GM18517 (cell line): Measurements from ENCODE around the gene GOLM1.
"Not testable (repeated sequence)": the region's sequence is repeated elsewhere in the genome, so short reads cannot be mapped to it uniquely, and the experiment has no call there.

Experiments used
- ATAC-seq: cut with Tn5 transposase; IDR thresholded peaks from one replicate; pipeline ENCODE4 v1.9.1; 2021; ENCODE audit warnings: mild to moderate bottlenecking, moderate library complexity; ENCODE audit not compliant: unreplicated experiment

Gene GOLM1

DNA sequence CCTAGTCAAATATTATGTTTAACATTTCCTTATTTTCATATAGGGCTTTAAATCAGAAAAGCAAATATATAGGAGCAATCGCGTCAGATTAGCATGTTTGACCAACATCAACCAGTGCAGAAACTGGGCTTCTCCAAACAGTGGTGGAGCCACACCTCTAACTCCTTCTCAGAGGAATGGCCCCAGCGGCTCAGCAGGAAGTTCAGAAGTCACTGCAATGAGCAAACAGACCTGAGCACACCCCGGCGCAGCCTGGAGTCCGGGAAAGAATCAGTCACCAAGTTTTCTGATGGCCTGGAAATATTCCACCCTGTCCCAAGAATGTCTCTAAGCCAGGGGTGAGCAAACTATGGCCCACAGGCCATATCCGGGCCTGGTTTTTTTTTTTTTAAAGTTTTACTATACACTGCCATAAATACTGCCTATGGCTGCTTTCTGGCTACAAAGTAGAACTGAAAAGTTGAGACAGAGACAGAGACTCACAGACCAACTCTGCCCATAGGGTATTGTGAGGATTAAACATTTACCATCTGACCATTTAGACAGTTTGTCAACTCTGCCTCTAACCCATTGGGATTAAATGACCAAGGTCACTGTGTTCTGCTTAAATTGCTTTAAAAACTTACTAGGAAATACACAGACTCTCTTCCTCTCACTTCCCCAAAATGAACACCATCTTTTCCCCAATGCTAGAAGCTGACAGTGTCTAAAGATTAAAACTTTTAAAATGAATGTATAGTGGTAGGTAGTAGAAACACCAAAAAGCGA, 5.4 kb downstream of the GOLM1 start:
- no peak for ATAC-seq

DNA sequence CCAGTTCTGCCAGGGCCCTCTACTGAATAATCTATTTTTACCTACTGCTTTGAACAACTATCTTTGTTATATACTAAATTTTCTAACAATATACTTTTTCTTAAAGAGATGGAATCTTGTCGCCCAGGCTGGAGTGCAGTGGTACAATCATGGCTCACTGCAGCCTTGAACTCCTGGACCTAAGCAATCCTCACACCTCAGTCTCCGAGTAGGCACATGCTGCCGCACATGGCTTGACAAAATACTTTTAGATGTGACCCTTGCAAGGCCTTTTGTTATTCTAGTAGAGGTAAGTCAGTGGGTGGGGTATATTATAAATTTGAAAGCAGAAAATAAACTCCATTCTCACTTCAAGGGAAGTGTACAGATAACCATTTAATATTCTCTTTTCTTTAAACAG, 7.9 kb downstream of the GOLM1 start:
- no peak for ATAC-seq

DNA sequence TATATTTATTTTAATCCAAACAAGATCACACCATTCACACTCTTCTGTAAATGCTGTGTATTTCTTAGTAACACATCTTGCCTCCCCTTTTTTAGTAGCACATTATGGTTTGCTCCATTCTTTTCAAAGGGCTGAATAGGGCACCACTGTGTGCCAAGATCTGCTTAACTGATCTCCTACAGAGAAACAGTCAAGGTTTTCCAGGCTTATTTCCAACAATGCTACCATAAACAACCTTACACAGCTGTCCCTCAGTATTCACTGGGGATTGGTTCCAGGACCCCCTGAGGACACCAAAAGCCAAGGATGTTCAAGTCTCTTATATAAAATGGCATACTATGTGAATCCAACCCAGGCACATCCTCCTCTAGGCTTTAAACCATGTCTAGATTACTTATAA, 16.5 kb downstream of the GOLM1 start:
- ATAC-seq = no peak

DNA sequence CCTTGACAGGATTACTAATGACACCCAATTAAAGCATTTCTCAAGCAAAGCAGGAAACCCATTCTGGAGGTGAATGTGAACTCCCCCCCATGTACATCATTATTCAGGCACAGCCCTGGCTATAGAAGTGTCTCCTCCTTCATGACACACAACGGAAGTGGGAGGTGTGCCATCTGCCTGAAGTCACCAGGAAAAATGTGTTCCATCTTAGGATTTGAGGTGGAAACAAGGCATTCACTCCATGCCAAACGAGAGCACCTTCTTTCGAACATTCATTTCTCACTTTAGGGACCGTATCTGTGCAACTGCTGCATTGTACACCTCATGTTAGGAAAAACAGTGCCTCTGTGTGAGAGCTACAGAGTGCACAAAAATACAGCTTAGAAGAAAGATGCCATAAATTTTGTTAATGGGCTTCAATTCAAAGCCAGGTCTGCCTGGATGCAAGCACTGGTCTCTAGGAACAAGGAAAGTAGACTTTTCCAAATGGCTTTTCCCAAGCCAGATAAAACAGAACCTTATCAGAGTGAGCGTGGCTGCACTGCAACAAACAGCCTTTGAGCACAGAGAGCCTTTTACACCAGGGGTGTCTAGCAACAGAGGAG, 19.4 kb downstream of the GOLM1 start:
- ATAC-seq = no peak

DNA sequence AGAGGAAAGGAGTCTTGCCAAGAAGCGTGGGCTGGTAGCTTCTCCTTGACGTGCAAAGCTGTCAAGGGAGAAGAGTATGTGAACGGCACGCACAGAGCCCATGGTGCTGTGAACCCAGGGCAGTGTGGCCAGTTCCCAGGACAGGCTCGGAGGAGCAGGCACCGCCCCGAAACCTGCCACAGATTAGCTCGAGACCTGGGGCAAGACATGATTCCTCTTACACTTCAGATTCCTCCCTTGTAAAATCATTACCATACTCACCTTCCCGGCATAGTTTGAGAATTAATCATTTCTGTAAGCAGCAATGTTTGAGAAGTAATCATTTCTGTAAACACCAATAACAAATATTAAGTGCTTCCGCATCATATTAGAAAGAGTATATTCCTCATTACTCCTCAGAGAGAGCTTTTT, 19.9 kb downstream of the GOLM1 start:
- no peak for ATAC-seq

DNA sequence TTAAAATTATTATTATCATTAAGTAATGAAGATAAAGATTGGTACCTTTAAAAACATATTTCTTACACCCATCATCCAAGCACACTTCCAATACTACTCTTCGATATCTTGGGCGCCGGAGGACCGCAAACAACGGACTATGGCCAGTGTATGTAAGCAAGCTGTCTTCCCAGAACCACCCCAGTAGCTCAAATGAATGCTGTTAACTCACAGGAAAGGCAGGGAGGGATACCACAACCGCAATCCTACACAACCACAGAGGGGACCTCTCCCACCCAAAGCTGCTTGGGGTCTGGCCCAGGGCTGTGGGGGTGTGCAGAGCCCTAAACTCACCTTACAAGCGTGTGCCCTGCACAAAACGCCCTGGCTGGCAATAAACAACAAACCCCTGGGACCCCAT, 20.6 kb downstream of the GOLM1 start:
- no peak for ATAC-seq

DNA sequence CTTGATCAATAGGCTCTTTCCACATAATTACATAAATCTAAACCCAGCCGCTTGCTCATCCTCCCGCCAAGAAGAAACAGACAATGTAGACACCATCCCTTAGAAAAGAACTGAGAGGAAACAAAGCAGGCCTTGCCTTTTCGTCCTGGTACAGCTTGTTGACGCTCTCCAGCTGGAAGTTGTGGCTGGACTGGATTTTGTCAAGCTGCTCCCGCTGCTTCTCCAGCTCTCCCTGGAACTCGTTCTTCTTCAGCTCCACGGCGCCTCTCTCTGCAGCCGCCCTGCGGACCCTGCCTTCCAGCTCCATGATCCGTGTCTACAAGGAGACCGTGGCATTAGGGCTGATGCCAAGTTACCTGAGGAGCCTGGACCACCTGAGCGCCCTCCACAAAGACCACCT, 22.1 kb downstream of the GOLM1 start:
- ATAC-seq = no peak

DNA sequence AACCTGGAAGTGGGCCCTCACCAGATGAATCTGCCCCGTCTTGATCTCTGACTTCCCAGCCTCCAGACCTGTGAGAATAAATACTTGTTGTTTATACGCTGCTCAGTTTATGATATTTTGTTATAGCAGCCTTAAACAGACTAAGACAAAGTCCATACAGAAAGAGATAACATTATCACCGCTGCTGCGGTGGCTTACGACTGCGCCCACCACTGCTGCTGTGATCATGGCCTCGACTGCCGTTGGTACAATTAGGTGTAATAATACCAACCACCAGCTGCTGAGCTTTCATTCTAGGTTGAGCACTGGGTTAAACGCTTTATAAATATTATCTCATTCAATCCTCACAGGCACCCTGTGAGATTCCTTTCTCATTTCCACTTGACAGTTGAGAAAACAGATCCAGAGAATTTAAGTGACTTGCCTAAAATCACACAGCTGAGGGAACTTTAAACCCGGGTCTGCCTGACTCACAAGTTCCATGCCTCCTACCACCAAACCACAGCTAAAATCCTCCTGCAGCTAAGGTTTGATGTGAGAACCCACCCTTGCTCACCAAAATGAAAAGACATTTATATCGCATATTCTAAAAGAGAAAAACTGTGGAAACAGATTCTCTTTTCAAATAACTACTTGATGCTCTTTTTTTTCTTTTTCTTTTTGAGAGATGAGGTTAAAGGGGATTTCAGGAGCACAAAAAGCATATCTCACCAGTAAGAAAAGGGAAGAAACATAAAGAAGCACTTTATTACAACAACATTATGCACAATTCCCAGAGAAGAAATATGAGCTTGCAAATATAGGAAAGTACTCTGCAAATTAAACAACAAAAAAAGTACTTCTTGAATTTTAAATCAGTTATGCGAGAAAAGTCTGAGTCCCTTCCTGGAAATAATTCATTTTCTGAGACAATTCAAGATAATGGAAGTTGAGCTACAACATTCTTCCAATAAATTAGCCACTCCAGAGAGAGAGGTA, 23.9 kb downstream of the GOLM1 start:
- no peak for ATAC-seq

DNA sequence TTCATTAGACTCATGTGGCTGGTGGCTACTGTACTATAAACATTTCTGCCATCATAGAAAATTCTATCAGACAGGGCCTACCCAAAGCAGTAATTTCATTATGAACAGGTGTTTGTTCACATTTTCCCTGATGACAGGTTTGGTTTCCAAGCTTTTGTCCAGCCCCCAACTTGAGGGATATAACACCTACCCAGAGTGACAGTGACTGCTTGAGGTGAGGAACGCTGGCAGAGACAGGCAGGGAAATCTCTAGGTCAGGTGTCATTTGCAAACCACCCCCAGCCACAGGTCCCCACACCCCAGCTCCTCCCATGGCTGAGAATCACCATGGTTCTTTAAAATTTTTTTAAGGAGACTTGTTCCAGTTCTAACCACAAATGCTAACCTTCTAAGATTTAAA, 25.5 kb downstream of the GOLM1 start:
- no peak for ATAC-seq

DNA sequence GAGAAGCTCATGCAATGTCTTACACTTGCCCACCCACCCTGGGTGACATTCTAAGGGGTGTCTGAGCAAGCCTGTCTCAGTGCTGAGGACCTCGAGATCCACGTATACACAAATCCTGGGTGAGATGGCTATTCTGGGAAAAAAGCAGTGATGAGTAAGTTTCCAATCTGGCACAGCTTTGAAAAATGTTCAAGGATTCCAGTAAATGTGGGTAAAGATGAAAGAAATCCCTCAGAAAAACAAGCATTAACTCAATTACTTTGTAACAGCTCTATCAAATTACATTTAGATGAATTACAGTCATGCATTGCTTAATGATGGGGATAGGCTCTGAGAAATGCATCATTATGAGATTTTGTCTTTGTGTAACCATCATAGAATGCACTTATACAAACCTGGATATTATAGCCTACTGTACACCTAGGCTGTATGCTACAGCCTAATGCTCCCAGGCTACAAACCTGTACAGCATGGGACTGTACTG, 26.9 kb downstream of the GOLM1 start:
- ATAC-seq = no peak

DNA sequence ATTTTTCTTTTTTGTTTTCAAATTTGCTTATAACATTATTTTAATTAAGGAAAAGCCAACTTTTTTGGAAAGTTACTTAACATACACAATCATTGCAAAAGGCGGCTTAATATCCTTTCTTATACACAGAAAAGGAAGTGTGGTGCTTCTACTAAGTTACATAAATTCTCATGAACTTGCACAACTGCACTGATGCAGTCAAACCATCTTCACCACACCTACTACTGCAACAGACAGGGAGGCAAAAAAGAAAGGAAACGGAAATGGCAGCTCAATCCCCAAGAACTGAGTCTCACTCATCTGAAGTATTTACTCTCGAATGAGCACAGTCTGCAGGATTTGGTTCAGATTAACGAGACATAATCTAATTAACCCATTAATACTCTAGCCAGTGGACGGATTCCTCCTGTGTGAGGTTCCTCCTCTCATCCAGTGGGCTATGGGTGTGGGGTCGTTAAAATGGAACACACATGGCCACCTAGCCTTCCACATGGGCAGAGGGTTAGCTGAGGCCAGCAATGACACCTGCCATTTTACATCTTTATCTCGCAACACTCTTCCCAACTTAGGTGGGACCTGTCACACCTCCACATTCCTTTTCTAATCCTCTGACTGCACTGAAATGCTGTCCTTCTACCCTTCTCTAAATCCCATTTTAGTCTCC, 30.0 kb downstream of the GOLM1 start:
- ATAC-seq = no peak

DNA sequence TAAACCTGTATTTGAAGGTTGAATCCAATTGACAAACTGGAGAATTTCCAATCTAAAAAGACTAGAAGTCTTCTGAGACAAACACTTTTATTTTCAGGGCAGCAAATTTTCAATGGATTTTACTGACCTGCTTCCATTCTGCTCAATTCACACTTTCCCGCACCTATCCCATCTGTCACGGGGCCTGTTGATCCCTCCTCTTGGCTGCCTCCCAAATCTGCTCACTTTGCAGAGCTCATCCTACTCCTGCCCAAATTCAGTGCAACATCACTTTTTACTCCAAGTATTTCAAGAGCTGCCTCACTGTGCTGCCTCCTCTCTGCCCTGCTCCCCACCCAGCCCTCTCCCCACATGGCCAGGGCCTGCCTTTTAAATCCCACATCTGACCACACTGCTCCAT, 35.1 kb downstream of the GOLM1 start:
- ATAC-seq = no peak

DNA sequence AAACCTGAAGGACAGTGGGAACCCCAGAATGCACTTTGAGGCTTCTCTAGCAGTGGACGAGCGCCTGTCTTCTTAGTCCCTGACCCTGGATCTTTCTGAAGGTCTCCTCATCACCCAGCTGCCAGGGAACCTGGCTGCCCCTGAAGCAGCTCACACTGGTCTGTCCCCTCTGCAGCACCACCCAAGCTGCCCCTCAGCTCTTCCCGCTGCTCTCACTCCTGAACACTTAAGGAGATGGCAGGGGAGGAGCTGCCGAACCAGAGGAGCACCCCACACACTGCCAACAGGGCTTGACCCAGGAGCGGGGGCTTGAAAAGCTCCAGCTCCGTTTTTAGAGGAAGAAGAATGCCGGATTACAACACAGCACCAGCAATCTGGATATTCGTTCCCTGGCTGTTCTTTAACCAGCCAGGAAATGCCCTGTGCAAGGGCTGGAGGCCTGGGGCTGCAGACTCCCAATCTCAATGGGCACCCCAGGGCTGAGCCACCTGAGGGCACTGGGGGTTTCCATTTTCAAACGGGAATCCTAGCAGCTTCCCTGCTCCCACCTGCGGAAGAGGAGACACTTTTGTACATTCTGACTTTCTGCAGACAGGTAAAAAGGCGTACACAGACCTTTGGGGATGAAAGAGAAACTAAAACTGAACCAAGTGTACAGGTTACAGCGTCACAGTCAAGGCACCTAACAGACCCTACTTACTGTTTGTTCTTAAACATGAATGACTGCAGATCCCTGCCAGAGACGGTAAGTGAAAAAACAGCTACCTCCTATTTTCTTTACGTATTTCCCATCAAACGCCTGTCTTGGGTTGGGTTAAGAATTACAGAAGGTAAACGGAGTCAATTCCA, 36.3 kb downstream of the GOLM1 start:
- ATAC-seq = no peak

DNA sequence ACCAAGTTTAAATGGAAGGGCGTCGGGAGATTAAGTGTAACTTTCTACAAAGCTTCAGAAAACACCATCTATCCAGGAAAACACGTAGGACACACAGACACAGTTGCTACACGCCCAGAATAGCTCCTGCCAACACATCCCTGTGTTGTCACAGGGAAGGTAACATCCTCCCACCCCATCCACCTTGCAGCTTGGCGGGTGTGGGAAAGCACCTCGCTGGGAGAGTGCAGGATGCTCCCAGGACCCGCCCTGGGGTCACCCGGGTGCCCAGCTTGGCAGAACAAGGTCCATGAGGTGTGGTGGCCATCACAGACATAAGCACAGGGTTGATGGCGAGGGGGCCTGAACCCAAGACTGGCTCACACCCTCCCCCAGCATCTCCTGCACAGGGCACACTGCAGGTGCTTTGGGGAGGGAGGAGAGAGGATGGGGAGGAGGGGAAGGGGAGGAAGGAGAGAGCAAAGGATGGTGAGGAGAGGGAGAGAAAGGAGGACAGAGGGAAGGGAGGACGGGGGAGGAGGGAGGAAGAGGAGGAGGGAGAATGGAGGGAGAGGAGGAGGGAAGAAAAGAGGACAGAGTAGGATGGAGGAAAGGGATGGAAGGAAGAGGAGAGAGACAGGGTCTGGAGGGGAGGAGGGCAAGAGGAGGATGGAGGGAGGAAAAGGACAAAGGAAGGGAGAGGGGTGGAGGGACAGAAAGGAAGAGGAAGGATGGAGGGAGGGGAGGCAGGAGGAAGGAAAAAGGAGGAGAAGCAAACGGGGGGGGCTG, 37.2 kb downstream of the GOLM1 start:
- ATAC-seq = no peak

DNA sequence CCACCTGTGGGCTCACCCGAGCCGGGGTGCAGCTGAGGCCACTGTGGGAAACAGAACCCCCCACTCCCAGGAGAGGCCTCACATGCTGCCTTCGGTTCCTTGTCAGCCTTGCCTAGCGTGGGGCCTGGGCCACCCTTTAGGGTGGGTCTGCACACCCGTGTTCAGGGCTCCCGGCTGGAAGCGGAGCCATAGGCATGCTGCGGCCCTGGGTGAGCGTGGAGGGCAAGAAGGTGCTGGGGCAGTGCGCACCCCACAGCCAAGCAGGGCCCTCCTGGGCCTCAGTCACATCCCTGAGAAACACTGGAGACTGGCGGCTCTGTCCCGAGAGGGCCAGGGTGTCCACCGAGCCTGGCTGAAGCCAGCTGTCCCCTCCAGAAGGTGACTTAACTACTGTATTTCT, 41.9 kb downstream of the GOLM1 start:
- no peak for ATAC-seq

DNA sequence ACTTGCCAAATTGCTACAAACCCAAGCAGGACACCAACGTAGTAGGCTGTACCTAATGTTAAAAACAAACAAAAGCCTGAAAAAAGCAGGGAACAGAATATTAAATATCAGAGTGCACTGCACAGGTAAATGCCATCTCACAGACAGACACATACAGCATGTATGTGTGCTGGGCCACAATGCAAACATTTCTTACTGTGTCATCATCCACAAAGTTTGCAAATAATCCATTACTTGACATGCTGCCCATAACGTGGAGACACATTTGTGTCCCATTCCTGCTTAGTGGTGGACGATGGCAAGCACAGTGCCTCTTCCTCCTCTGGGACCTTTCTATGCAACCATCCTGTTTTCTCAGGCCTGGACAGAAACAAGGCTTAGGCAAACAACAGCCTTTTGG, 44.7 kb downstream of the GOLM1 start:
- ATAC-seq = no peak

DNA sequence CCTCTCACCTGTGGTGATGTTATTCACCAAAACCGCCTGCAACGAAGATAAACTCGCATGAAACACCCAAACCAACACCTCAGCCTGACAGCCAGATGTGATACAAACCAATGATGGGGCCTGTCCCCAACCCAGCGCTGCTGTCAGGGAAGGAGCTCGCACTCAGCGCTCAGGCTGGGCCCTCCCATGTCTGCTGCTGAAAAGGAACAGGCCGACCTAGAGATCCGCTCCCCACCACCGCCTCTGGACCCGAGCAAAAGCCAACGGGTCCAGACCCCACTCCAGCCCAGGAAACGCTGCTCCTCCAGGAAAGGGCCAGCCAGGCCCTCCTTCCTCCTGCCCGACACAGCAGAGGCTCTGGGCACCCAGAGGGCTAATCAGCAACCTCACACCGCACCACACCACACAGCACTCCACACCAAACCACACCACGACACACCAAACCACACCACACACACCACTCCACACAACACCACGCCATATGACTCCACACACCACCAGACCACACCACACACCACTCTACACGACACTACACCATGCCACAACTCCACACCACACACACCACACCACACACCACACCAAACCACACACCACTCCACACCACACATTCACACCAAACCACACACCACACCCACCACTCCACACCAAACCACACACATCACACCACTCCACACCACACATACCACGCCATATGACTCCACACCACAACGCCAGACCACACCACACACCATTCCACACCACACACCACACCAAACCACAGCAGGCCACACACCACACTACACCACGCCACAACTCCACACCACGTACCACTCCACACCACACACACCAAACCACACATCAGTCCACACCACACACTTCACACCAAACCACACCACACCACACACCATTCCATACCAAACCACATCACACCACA, 46.5 kb downstream of the GOLM1 start:
- no peak for ATAC-seq

DNA sequence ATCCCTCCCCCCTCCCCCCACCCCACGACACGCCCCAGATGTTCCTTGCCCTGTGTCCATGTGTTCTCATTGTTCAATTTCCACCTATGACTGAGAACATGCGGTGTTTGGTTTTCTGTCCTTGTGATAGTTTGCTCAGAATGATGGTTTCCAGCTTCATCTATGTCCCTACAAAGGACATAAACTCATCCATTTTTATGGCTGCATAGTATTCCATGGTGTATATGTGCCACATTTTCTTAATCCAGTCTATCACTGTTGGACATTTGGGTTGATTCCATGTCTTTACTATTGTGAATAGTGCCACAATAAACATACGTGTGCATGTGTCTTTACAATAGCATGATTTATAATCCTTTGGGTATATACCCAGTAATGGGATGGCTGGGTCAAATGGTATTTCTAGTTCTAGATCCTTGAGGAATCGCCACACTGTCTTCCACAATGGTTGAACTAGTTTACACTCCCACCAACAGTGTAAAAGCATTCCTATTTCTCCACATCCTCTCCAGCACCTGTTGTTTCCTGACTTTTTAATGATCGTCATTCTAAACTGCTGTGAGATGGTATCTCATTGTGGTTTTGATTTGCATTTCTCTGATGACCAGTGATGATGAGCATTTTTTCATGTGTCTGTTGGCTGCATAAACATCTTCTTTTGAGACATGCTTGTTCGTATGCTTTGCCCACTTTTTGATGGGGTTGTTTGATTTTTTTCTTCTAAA, 51.2 kb downstream of the GOLM1 start:
- not testable (repeated sequence) for ATAC-seq
